GM18519 (cell line): ENCODE results near the gene ITSN1.

Experiments
- ATAC-seq: cut with Tn5 transposase; IDR thresholded peaks from one replicate; pipeline ENCODE4 v1.9.1; 2021; ENCODE audit warnings: mild to moderate bottlenecking, moderate library complexity; ENCODE audit not compliant: unreplicated experiment, low FRiP score

ITSN1 gene

DNA sequence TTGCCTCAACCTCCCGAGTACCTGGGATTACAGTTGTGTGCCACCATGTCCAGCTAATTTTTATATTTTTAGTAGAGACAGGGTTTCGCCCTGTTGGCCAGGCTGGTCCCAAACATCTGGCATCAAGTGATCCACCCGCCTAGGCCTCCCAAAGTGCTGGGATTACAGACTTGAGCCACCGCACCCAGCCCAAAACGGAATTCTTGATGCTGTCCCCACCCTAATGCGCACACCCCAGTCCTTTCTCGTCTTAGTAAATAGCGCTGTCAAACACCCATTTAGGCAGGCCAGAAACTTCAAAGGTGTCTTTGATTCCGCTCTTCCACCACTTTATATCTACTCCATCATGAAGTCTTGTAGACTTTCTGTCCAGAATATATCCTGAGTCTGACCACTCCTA is 35.1 kb downstream of the ITSN1 start:
- ATAC-seq: no peak

GRCh38 chr21:33680870-33681269 is 38.6 kb downstream of the ITSN1 start:
- no peak for ATAC-seq

DNA sequence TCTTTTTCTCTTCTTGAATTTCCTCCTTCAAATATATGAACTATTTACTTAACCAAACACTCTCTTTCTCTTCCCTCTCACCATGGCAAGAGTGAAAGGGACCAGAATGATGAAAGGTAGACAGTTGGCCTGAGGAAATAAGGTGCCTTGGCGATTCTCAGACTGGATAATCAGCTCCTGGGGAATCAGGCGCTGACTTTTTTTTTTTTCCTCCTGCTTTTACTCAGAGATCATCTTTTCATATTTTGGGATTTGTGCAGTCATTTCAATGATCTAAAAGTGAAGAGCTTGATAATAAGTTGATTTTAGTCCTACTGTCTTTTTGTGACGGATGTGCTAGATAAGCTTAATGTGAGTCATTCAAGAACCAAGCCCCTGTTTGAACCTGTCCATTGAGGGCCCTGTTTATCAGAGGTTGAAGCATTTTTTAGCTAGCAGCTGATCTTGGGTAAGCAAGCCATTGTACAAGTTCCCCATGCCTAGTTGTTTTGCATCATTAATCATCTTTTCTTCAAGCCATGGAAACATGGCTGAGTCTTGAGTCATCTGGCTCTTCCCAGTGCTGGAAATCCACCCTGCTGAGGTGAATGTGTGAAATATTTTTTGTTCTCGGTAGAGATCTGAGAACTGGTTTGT is 40.8 kb downstream of the ITSN1 start:
- ATAC-seq: no peak

DNA sequence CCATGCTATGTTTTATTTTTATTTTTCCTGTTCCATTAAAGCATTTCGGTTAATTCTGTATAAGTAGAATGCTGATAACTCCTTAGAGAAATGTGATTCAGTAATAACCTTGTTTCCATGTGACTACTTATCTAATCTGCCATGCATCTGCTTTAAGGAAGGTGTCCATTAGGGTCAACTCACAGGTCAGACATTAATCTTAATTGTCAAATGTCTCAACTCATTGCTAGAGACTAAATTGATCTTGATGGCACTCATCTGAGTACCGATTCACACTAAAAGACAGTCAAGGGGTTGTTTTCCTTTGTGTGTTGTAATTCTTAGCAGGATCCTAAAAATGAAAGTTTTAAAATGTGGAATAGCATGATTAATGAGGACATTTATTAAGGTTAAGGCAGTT is 41.8 kb downstream of the ITSN1 start:
- ATAC-seq: no peak

GRCh38 chr21:33684923-33685560 is 42.7 kb downstream of the ITSN1 start:
- ATAC-seq: no peak

DNA sequence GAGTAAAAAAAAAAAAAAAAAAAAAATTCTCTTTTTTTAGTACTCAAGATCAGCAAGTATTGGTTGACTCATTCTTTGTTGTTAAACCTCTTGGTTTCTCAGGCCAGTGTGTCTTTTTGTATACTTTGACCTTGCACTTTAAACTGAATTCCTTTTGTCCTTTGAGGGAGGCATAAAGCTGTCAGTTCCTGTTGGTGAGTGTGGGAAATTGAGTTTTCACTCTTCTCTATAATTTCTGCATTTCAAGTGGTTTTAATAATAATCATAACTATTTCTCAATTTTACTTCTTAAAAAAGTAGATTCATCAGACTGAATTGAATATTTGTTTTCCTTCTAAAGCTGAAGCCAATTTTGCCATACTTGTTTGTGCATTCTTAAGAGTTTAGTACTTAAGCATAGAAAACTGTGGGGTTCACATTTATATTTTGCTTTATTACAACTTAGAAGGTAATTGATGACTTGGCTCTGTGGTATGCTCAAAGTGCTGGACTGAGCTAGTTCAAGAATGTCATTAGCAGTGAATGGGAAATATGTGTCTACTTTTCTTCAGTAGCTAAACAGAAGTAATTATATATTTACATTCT is 43.4 kb downstream of the ITSN1 start:
- no peak for ATAC-seq

DNA sequence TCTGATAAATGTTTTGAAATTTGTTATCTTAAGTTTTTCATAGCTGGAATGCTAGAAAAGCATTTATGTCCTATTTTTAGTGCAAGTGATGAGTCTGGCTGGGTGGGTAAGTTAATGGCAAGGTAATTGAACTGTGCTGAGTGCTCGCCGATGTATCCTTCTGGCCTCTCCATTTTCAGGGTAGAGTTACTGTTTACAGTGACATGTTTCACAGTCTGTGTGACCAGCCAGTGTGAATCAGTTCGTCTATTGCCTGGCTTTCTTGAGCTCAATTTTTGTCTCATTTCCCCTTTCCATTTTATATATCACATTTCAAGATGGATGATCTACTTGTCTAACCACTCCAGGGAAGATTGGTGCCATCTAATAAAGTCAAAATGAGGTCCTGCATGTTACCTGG is 44.1 kb downstream of the ITSN1 start:
- ATAC-seq: no peak

GRCh38 chr21:33687634-33688033 is 45.3 kb downstream of the ITSN1 start:
- ATAC-seq: no peak

- ATAC-seq: no peak
Measured at GRCh38 chr21:33688353-33688752, 46.1 kb downstream of the ITSN1 start.

- no peak for ATAC-seq
Measured at GRCh38 chr21:33690874-33691273, 48.6 kb downstream of the ITSN1 start.

GRCh38 chr21:33691945-33692603 is 49.8 kb downstream of the ITSN1 start:
- ATAC-seq: no peak

DNA sequence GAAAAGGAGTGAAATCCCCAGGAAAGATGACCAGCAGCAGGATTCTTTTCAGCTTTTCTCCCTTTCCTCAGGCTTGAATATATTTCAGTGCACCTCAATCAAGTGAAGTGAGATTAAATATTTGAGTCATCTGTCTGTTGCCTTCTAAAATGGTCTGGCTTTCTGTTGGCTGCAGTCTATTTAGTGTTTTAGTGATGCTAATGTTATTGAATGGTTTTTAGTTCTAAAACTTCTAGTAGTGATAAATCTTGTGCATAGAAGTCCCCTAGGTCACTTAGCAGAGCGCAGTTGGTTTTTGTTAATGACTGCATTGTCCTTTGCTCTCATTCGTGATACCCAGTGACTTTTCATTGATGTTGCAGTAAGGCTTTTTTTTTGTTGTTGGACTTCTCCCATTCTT is 53.5 kb downstream of the ITSN1 start:
- ATAC-seq: no peak

- ATAC-seq: no peak
Measured at GRCh38 chr21:33696465-33696864, 54.2 kb downstream of the ITSN1 start.

DNA sequence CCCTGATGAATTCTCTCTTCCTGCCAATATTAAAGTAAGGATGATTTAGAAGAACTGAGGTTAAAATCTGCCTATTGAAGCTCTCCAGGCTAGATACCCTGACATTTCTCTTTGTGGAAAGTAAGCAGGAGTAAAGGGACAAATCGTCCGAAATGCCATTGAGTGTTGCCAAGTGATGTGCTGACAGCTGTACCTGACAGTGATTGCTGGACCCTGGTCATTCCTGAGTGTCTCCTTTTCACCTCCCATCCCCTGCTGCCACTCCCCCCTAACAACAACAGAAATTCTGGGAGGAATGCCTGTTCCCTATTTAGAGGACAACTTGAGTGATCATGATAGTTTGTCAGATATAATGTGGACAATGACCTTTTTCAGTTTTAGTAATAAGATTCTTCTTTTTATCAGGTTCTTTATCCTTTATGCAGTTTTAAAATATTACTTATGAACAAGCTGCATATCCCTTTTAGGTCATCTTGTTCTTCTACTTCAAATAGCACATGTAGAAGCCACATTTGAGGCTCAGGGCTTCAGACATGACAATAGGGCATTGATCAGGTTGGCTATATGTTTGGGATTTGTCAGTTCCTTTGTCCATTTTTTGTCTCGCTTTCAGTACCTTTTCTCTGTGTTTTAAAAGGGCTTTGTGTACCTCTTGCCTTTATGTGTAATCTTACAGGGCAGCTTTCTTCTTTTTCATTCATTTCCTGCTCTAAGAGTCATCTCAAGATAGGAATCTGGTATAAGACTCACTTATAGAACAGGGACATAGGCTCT is 56.0 kb downstream of the ITSN1 start:
- no peak for ATAC-seq

DNA sequence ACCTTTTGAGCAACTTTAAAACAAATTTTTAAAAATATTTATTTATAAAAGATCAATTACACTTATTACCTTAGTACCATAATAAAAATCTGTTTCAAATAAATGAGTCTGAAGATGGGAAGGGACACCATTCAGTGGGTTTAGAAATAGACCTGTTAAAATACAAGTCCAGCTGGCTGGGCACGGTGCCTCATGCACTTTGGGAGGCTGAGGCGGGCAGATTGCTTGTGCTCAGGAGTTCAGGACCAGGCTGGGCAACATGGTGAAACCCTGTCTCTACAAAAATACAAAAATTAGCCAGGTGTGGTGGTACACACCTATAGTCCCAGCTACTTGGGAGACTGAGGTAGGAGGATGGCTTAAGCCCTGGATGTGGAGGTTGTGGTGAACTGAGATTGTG is 57.0 kb downstream of the ITSN1 start:
- ATAC-seq: no peak

DNA sequence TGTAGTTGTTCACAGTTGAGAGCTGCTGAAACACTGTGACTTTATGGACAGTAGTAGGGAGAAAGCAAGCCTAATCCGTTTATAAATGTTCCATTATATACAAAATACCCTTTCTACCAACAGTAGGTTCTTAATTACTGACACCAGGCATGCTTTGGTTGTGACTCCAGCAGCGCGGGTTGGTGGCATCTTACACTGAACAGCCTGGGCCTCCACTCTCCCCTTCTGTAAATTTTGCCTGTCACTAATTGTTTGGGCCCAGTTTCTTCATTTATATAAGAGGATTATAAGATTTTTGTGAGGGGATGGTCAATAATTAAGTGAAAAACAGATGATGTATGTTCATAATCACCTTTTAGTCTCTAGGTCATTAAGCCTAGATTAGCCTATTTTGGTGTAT is 58.2 kb downstream of the ITSN1 start:
- no peak for ATAC-seq

DNA sequence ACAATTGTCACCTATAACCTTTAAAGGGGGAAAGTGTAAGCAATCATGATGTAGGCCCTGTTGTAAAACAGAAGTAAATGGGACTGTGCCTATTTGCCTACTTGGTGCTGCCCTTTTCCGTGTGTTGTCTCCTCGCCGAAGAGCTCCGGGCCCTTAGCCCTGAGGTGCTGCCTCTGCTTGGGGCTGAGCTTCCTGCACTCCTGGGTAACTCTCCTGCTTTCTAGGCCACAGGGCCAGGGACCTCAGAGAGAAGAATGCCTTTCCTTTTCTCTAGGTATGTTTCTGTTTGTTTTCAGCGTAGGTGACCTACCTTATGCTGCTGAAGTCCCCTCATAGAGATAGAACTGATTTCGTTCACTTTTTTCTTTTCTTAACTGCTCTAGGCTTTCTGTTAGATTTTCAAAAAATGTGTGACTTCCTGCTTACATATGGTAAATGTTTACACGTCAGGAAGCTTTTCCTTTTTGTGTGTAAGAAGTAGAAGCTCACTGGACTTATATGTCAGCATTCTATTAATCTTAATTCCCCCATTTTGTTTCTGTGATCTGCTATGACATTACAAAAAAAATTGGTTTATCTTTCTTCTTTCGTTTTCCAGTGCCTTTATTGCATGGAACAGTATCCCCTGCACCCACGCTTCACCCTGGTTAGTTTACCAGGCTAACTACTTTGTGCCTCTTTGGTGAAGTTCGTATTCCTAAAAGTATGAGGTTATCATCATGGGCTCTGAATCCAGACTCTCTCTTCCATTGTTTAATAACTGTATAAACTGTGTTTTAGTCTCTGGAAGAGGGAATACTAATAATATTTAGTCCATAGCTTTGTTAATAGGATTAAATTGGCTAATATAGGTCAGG is 61.7 kb downstream of the ITSN1 start:
- ATAC-seq: no peak

- no peak for ATAC-seq
Measured at GRCh38 chr21:33707846-33708245, 65.5 kb downstream of the ITSN1 start.

DNA sequence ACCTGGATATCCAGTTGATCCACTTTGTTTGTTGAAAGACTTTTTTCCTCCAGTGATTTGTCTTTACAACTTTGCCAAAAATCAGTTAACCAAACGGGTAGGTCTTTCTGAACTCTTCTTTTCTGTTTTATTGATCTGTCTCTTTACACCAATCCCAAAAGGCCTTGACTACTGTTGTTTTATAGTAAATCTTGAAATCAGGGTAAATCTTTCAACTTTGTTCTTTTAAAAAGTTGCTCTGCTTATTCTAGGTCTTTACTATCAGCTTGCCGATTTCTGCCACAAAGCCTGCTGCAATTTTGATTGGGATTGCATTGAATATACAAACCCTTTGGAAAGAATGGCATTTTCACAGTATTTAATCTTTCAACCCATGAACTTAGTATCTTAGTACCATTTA is 66.6 kb downstream of the ITSN1 start:
- ATAC-seq: no peak
